Measurements from ENCODE around the gene ACER2. TPM values are rescaled to one million over a fixed set of nuclear protein-coding genes. Genes with fewer than 3 reads are reported as not detected.
A peak's percentile ranks its signal among the peaks of the same experiment; 100 is the strongest.

The ACER2 gene
- total RNA-seq, 1 donor from 2014 or later = 9.6 TPM

- Mint-ChIP-seq H3K4me3 (ENCODE audit: unreplicated experiment) (no peak overlapping the region), H3K27ac (ENCODE audit: unreplicated experiment) (no peak overlapping the region), H3K36me3 (ENCODE audit: low read depth, unreplicated experiment) (peaks cover 6% of the 10 kb centered on the region), H3K4me1 (ENCODE audit: unreplicated experiment) (peaks cover 13% of the 10 kb centered on the region), H3K27me3 (ENCODE audit: unreplicated experiment) (peaks cover 14% of the 10 kb centered on the region), H3K9me3 (ENCODE audit: unreplicated experiment) (no peaks in the 10 kb centered on the region)
- no peak for DNase-seq (ENCODE audit: low spot score)
- no peak for TF ChIP-seq CTCF (IDR thresholded peaks at IDR 0.05; ENCODE audit: unreplicated experiment)
These were observed 3.0 kb upstream of the ACER2 start for GRCh38 chr9:19405771-19406170.

GRCh38 chr9:19408316-19408692 lies 505 bp upstream of the ACER2 start:
- Mint-ChIP-seq H3K9me3 (ENCODE audit: unreplicated experiment) (no peaks in the 10 kb centered on the region), H3K27ac (ENCODE audit: unreplicated experiment) (no peak overlapping the region), H3K4me3 (ENCODE audit: unreplicated experiment) (peak overlapping the region; percentile 82), H3K36me3 (ENCODE audit: low read depth, unreplicated experiment) (peaks cover 10% of the 10 kb centered on the region), H3K27me3 (ENCODE audit: unreplicated experiment) (peaks cover 12% of the 10 kb centered on the region), H3K4me1 (ENCODE audit: unreplicated experiment) (peaks cover 13% of the 10 kb centered on the region)
- TF ChIP-seq CTCF (IDR thresholded peaks at IDR 0.05; ENCODE audit: unreplicated experiment) = no peak
- DNase-seq (ENCODE audit: low spot score) = peak; percentile 15

GRCh38 chr9:19409401-19410194 lies 789 bp downstream of the ACER2 start:
- Mint-ChIP-seq H3K27ac (ENCODE audit: unreplicated experiment) (peak overlapping the region; percentile 90), H3K4me1 (ENCODE audit: unreplicated experiment) (peaks cover 13% of the 10 kb centered on the region), H3K36me3 (ENCODE audit: low read depth, unreplicated experiment) (peaks cover 4% of the 10 kb centered on the region), H3K27me3 (ENCODE audit: unreplicated experiment) (peaks cover 12% of the 10 kb centered on the region), H3K4me3 (ENCODE audit: unreplicated experiment) (peak overlapping the region; percentile 98), H3K9me3 (ENCODE audit: unreplicated experiment) (no peaks in the 10 kb centered on the region)
- peak; percentile 43 for DNase-seq (ENCODE audit: low spot score)
- TF ChIP-seq CTCF (IDR thresholded peaks at IDR 0.05; ENCODE audit: unreplicated experiment) = no peak

GRCh38 chr9:19410195-19410503 lies 1.3 kb downstream of the ACER2 start:
- H3K4me1 Mint-ChIP-seq (ENCODE audit: unreplicated experiment) = peaks cover 13% of the 10 kb centered on the region
- TF ChIP-seq CTCF (IDR thresholded peaks at IDR 0.05; ENCODE audit: unreplicated experiment) = no peak
- peak overlapping the region; percentile 98 for H3K4me3 Mint-ChIP-seq (ENCODE audit: unreplicated experiment)
- H3K36me3 Mint-ChIP-seq (ENCODE audit: low read depth, unreplicated experiment) = peaks cover 4% of the 10 kb centered on the region
- DNase-seq (ENCODE audit: low spot score) = no peak
- peak overlapping the region; percentile 13 for H3K27ac Mint-ChIP-seq (ENCODE audit: unreplicated experiment)
- peaks cover 12% of the 10 kb centered on the region for H3K27me3 Mint-ChIP-seq (ENCODE audit: unreplicated experiment)
- H3K9me3 Mint-ChIP-seq (ENCODE audit: unreplicated experiment) = no peaks in the 10 kb centered on the region

GRCh38 chr9:19410594-19410993 lies 1.8 kb downstream of the ACER2 start:
- H3K9me3 Mint-ChIP-seq (ENCODE audit: unreplicated experiment) = no peaks in the 10 kb centered on the region
- peaks cover 12% of the 10 kb centered on the region for H3K27me3 Mint-ChIP-seq (ENCODE audit: unreplicated experiment)
- no peak for TF ChIP-seq CTCF (IDR thresholded peaks at IDR 0.05; ENCODE audit: unreplicated experiment)
- DNase-seq (ENCODE audit: low spot score) = no peak
- H3K4me3 Mint-ChIP-seq (ENCODE audit: unreplicated experiment) = no peak overlapping the region
- peaks cover 4% of the 10 kb centered on the region for H3K36me3 Mint-ChIP-seq (ENCODE audit: low read depth, unreplicated experiment)
- H3K27ac Mint-ChIP-seq (ENCODE audit: unreplicated experiment) = no peak overlapping the region
- peaks cover 13% of the 10 kb centered on the region for H3K4me1 Mint-ChIP-seq (ENCODE audit: unreplicated experiment)
